Activated CD4-positive, alpha-beta T cell treated with anti-CD3 and anti-CD28 coated beads, Interleukin-2, amount 10 ng/mL, durations not matched to agents 7 days and 5 days (primary cell): ENCODE measurements around the gene NME3. TPM values are rescaled to one million over a fixed set of nuclear protein-coding genes. Genes with fewer than 3 reads are reported as not detected.
A peak's percentile ranks its signal among the peaks of the same experiment; 100 is the strongest.

ENCODE experiments used
- CTCF ChIA-PET: fragments of 350-600 bp; sonication (Branson Sonifier 250); formaldehyde crosslinking; loops from one replicate; lab custom pipeline; 2021; ENCODE audit warnings: antibody characterized with exemption; lab: Charles Lee
- POLR2A ChIA-PET: fragments of 350-600 bp; sonication (Branson Sonifier 250); formaldehyde crosslinking; loops from one replicate; lab custom pipeline; 2021; ENCODE audit warnings: antibody characterized with exemption; lab: Charles Lee
- DNase-seq: peaks from one replicate; pipeline ENCODE4 v3.0.0-alpha.2; 2020
- H3K27ac Mint-ChIP-seq: one replicate; pipeline ENCODE4 v1.8.0; 2021; ENCODE audit warnings: mild to moderate bottlenecking, moderate library complexity, mixed read lengths
- H3K27me3 Mint-ChIP-seq: one replicate; pipeline ENCODE4 v1.8.0; 2021; ENCODE audit warnings: mixed read lengths
- H3K36me3 Mint-ChIP-seq: one replicate; pipeline ENCODE4 v1.8.0; 2021; ENCODE audit warnings: low read depth, mixed read lengths
- H3K4me1 Mint-ChIP-seq: one replicate; pipeline ENCODE4 v1.8.0; 2021; ENCODE audit warnings: mixed read lengths
- H3K4me3 Mint-ChIP-seq: one replicate; pipeline ENCODE4 v1.8.0; 2021; ENCODE audit warnings: mild to moderate bottlenecking, moderate library complexity, mixed read lengths
- H3K9me3 Mint-ChIP-seq: one replicate; pipeline ENCODE4 v1.8.0; 2021; ENCODE audit warnings: mixed read lengths
- total RNA-seq, 2 experiments: library from RNA; stranded (reverse); gene quantifications; one replicate each; pipeline ENCODE4 v1.2.3, GENCODE V29; 2021

NME3 gene
- total RNA-seq, 2 experiments from 2014 or later = 31.3 to 47.4 TPM

DNA sequence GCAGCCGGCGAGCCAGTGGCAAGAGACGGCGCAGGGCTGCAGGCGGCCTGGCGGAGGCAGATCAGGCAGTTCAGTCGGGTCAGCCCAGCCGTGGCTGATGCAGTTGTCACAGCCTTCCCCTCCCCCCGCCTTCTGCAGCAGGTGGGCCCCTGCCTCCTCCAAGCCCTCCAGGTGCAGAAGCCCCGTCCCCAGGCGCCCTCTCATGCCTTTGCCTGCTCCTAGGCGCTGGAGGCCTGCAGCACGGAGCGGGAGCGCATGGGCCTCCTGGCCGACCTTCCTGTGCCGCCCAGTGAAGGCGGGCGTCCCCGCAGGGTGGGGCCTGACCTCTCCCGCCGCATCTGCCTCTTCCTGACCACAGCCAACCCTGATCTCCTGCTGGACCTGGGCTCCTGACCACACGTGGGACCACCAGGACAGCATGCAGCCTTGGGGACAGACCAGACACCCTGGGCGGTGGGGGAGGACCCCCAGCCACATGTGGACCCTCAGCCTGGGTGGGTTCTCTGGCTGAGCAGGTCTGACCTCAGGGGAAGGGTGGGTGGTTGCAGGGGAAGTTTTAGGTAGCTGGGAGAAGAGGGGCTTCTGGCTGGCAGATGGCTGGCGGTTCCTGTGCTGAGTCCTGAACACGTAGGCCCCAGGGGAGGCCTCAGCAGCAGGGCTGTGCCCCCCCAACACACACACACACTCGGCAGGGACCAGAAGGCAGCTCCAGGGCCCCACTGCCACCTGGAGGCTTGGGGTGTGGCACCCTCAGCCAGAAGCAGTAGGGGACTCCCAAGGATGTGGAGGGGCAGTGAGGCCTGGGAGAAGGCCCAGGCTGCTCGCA is 4.7 kb upstream of the NME3 start:
- no peaks in the 10 kb centered on the region for H3K27me3 Mint-ChIP-seq
- H3K27ac Mint-ChIP-seq = peak overlapping the region; percentile 25
- no peaks in the 10 kb centered on the region for H3K9me3 Mint-ChIP-seq
- POLR2A ChIA-PET = no interaction called here
- CTCF ChIA-PET = interaction anchor here (1.0 to 1.3 kb wide), 2 partner anchors 12 to 70 kb away, joined by 3 to 4 read pairs; partner anchors contain the start of gene MAPK8IP3
- DNase-seq = no peak
- peaks cover 11% of the 10 kb centered on the region for H3K4me1 Mint-ChIP-seq
- H3K4me3 Mint-ChIP-seq = no peak overlapping the region
- H3K36me3 Mint-ChIP-seq = peaks cover 11% of the 10 kb centered on the region

DNA sequence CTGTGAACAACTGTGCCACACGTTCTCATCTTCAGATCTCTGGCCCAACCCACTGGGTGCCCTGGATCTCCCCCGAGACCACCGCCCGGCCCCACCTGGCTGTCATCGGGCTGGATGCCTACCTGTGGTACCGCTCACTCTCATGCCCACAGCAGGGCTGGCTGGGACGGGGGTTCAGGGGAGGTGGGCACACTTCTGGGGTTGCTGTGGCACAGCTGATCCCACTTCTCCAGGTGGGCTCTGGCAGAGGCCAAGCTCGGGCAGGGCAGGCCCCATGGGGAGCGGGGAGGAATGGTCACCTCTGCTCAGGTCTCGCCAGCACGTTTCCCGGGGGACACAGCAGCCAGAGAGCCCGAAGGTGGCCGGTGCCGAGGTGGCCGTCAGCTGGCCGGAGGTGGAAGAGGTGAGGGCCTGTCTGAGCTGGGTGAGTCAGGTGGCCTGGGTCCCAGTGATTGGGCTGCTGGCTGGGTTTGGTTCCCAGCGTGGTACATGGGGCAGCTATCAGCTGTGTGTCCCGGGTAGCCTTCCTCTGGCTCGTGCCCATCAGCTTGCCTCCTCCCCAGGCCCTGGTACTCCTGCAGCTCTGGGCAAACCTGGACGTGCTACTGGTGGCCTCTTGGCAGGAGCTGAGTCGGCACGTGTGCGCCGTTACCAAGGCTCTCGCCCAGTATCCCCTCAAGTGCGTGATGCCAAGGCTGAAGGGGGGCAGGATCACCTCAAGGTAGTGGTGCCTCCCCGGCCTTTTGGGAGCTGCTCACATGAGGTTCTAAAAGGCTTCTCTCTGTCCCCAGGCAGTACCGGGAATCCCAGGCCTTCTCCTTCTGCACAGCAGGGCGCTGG is 3.9 kb upstream of the NME3 start:
- Mint-ChIP-seq H3K36me3 (peaks cover 11% of the 10 kb centered on the region), H3K4me1 (peaks cover 10% of the 10 kb centered on the region), H3K4me3 (peak overlapping the region; percentile 86), H3K9me3 (no peaks in the 10 kb centered on the region), H3K27ac (no peak overlapping the region), H3K27me3 (no peaks in the 10 kb centered on the region)
- CTCF ChIA-PET = interaction anchor here (1.0 to 1.7 kb wide), 5 partner anchors 8 to 69 kb away, joined by 3 to 6 read pairs (median 4); partner anchors contain the start of genes MAPK8IP3, NUBP2 and SPSB3
- DNase-seq = no peak
- POLR2A ChIA-PET = interaction anchor here (1.2 kb wide), 1 partner anchor 7 kb away, joined by 5 read pairs; the partner anchor contains the start of genes NUBP2 and SPSB3

- peak overlapping the region; percentile 86 for H3K4me3 Mint-ChIP-seq
- H3K27me3 Mint-ChIP-seq = no peaks in the 10 kb centered on the region
- H3K27ac Mint-ChIP-seq = no peak overlapping the region
- ChIA-PET POLR2A (interaction anchor here (1.2 kb wide), 1 partner anchor 8 kb away, joined by 5 read pairs; the partner anchor contains the start of genes NUBP2 and SPSB3), CTCF (interaction anchor here (0.7 to 1.7 kb wide), 5 partner anchors 9 to 74 kb away, joined by 3 to 6 read pairs (median 4); partner anchors contain the start of genes MAPK8IP3, NUBP2 and SPSB3)
- peaks cover 14% of the 10 kb centered on the region for H3K36me3 Mint-ChIP-seq
- H3K9me3 Mint-ChIP-seq = no peaks in the 10 kb centered on the region
- peaks cover 13% of the 10 kb centered on the region for H3K4me1 Mint-ChIP-seq
- no peak for DNase-seq
Observed at GRCh38 chr16:1774448-1774780, 3.1 kb upstream of the NME3 start.

DNA sequence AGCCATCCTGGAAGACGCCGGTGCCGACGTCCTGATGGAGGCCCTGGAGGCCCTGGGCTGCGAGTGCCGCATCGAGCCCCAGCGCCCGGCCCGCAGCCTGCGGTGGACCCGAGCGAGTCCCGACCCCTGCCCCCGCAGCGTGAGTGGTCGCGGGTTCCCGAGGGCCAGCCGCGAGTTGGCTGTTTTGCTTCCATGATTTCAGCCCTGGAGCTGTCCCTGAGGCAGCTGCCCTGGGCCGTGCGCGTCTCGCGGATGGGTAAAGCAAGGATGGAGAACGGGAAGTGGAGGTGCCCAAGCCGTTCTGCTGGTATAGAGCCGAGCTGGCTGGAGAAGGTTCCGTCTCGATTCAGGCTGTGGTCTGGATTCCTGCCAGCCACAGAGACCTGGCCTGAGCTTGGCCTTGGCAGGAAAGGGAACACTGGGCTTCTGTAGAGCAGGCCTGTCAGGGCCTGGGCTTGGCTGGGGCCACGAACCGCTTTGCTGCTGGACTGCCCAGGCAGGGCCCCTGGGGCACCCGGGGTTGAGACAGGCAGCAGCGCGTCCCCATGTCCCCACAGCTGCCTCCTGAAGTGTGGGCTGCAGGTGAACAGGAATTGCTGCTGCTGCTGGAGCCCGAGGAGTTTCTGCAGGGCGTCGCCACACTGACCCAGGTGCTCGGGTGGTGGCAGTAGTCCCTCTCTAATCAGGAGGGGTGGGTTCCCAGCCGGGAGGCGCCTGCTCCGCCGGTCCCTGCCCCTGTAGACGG is 2.5 kb upstream of the NME3 start:
- Mint-ChIP-seq H3K27ac (peak overlapping the region; percentile 81), H3K9me3 (no peaks in the 10 kb centered on the region), H3K36me3 (peaks cover 14% of the 10 kb centered on the region), H3K27me3 (no peaks in the 10 kb centered on the region), H3K4me1 (peaks cover 13% of the 10 kb centered on the region), H3K4me3 (peak overlapping the region; percentile 86)
- ChIA-PET POLR2A (interaction anchor here (1.2 kb wide), 1 partner anchor 9 kb away, joined by 5 read pairs; the partner anchor contains the start of genes NUBP2 and SPSB3), CTCF (interaction anchor here (0.6 to 1.7 kb wide), 7 partner anchors 9 to 162 kb away, joined by 3 to 6 read pairs (median 3); partner anchors contain the start of genes MAPK8IP3, NUBP2 and SPSB3)
- DNase-seq = peak; percentile 29

GRCh38 chr16:1772908-1773702 is 1.8 kb upstream of the NME3 start, which contains the start of gene MRPS34:
Gene MRPS34, minus strand, starts transcription at chr16:1773134. Its CDS starts 15 bp downstream, at chr16:1773119.
- Mint-ChIP-seq H3K9me3 (no peaks in the 10 kb centered on the region), H3K27me3 (no peaks in the 10 kb centered on the region), H3K4me3 (peak within 1 kb of the TSS; percentile 86), H3K27ac (peak within 1 kb of the TSS; percentile 96), H3K36me3 (peaks cover 15% of the 10 kb centered on the region), H3K4me1 (peaks cover 13% of the 10 kb centered on the region)
- ChIA-PET CTCF (interaction anchor here (0.9 to 2.4 kb wide), 6 partner anchors 9 to 474 kb away, joined by 3 to 14 read pairs (median 4); partner anchors contain the start of genes MAPK8IP3, NUBP2 and SPSB3), POLR2A (interaction anchor here (1.4 kb wide), 1 partner anchor 9 kb away, joined by 6 read pairs; the partner anchor contains the start of genes NUBP2 and SPSB3)
- peak; percentile 81 for DNase-seq

- Mint-ChIP-seq H3K27me3 (no peaks in the 10 kb centered on the region), H3K27ac (peak within 1 kb of the TSS; percentile 96), H3K4me3 (peak within 1 kb of the TSS; percentile 86), H3K4me1 (peaks cover 13% of the 10 kb centered on the region), H3K36me3 (peaks cover 19% of the 10 kb centered on the region), H3K9me3 (no peaks in the 10 kb centered on the region)
- DNase-seq = peak; percentile 59
- CTCF ChIA-PET = interaction anchor here (1.0 to 2.4 kb wide), 3 partner anchors 10 to 475 kb away, joined by 3 to 14 read pairs (median 8); partner anchors contain the start of genes MAPK8IP3, NUBP2 and SPSB3
- POLR2A ChIA-PET = interaction anchor here (1.4 kb wide), 1 partner anchor 10 kb away, joined by 6 read pairs; the partner anchor contains the start of genes NUBP2 and SPSB3
Observed at GRCh38 chr16:1772362-1772907, 1.1 kb upstream of the NME3 start, which contains the start of gene EME2. Gene EME2, plus strand, starts transcription at chr16:1772810. Its CDS starts 418 bp downstream, at chr16:1773228.

DNA sequence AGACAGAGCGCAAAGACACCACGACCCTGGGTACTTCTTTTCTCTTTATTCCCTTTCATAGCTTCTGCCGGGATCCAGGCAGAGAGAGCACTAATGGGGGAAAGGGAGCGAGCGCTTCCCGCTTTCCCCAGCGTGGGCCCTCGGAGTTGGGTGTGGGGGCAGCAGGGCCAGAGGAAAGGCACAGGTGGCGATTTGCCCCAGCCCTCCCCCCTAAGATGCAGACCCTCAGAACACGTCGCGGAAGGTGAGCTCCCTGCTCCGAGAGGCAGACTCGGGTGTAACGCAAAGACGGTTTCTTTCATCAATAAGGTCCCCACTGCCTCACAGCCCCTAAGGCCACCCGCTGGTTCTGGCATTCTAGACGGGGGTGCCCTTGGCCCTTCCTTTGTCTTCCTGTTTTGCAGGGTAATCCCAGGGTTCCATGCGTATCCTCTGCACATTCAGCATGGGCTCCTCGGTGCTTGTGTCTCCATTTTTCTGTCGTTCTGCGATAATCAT is 570 bp upstream of the NME3 start:
- Mint-ChIP-seq H3K9me3 (no peaks in the 10 kb centered on the region), H3K36me3 (peaks cover 19% of the 10 kb centered on the region), H3K27ac (peak overlapping the region; percentile 93), H3K4me3 (peak overlapping the region; percentile 86), H3K4me1 (peaks cover 13% of the 10 kb centered on the region), H3K27me3 (no peaks in the 10 kb centered on the region)
- no peak for DNase-seq
- ChIA-PET CTCF (interaction anchor here (1.0 to 2.4 kb wide), 2 partner anchors 11 to 476 kb away, joined by 3 to 14 read pairs; partner anchors contain the start of genes NUBP2 and SPSB3), POLR2A (interaction anchor here (1.4 kb wide), 1 partner anchor 11 kb away, joined by 6 read pairs; the partner anchor contains the start of genes NUBP2 and SPSB3)

DNA sequence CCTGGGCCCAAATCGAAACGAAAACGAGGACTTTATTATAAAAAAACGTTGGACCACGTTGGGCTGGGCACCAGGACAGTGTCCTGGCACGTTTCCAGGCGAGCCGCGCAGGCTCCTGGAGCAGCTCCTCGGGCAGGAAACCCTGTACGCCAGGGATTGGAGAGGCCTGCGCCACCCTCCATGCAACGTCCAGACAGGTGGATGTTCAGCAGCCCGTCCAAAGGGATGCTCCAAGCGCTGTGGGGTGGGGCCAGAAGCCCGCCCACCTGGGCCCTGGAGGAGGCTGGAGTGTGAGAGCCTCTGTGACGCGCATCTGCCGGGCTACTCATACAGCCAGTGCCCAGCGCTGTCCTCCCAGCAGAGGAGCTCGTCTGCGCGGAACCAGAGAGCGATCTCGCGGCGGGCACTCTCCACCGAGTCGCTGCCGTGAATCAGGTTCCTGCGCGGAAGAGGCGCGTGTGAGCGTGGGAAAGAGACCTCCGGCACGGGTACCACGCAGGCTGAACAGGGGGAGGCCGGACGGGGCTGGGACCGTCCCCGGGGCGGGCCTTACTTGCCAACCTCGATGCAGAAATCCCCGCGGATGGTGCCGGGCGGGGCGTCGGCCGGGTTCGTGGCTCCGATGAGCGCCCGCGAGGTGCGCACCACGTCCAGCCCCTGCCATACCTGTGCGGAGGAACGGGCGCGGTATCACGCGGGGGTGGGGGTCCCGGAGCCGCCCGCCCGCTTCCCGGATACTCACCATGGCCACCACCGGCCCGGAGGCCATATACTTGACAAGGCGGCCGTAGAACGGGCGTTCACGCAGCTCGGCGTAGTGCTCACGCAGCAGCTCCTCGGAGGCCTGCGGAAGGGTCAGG is 785 bp downstream of the NME3 start:
- ChIA-PET CTCF (interaction anchor here (1.0 to 1.4 kb wide), 2 partner anchors 12 to 234 kb away, joined by 3 read pairs; no protein-coding TSS in a partner anchor), POLR2A (interaction anchor here (0.6 kb wide), 1 partner anchor 1112 kb away, joined by 4 read pairs; the partner anchor contains the start of gene FLYWCH2)
- Mint-ChIP-seq H3K4me1 (peaks cover 13% of the 10 kb centered on the region), H3K27ac (peak overlapping the region; percentile 69), H3K9me3 (no peaks in the 10 kb centered on the region), H3K27me3 (no peaks in the 10 kb centered on the region), H3K4me3 (peak overlapping the region; percentile 86), H3K36me3 (peaks cover 16% of the 10 kb centered on the region)
- peak; percentile 37 for DNase-seq

DNA sequence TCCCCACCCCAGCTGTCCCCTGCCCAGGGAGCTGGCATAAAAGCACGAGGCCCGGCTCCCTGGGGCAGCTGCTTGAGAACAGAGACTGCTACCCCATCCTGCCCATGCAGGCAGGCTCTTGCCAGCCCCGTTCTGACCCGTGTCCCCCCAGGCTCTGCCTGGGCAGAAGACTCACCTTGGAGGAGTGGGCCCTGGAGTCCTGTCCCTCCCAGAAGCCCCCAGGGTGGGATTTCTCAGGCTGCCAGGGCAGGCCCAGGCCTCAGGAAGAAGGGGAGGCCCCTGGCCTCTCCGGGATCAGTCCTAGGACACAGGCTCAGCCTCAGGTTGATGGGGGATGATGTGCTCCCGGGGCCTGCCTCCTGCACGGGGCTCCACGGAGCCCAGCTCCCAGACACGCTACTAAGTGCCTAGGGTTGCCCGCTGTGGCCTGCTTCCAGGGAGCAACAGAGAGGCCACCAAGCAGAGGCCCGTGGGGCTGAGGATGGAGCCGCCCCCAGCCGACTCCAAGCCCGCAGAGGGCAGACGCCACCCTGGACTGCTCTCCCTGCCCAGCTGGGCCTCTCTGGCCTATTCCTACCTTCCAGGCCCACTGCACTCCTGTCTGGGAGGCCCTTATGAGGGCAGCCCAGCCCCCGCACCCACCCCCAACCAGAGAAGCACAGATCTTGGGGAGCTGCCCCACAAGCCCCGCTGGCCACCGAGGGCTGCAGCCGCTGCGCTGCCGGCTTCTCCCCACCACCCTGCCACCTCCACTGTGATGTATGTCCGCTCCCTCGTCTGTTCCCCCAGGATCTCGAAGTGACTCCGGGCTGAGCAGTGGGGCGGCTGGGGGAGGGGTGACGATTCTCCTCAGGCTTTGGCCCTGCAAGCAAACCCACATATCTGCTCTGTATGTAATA is 1.7 kb downstream of the NME3 start:
- POLR2A ChIA-PET = interaction anchor here (0.6 kb wide), 1 partner anchor 1113 kb away, joined by 4 read pairs; the partner anchor contains the start of gene FLYWCH2
- Mint-ChIP-seq H3K27ac (peak overlapping the region; percentile 60), H3K36me3 (peaks cover 16% of the 10 kb centered on the region), H3K4me1 (peaks cover 10% of the 10 kb centered on the region), H3K9me3 (no peaks in the 10 kb centered on the region), H3K4me3 (peak overlapping the region; percentile 86), H3K27me3 (no peaks in the 10 kb centered on the region)
- DNase-seq = no peak
- CTCF ChIA-PET = interaction anchor here (1.0 to 1.4 kb wide), 2 partner anchors 11 to 235 kb away, joined by 3 read pairs; no protein-coding TSS in a partner anchor
